GDM1 (cell line): ENCODE results near the gene ZNF148.
"Not testable (repeated sequence)": the region's sequence is repeated elsewhere in the genome, so short reads cannot be mapped to it uniquely, and the experiment has no call there.

Source experiments
- DNase-seq: peaks from one replicate; lab custom pipeline; 2025; lab: John Stamatoyannopoulos, UW

Gene ZNF148, protein sequence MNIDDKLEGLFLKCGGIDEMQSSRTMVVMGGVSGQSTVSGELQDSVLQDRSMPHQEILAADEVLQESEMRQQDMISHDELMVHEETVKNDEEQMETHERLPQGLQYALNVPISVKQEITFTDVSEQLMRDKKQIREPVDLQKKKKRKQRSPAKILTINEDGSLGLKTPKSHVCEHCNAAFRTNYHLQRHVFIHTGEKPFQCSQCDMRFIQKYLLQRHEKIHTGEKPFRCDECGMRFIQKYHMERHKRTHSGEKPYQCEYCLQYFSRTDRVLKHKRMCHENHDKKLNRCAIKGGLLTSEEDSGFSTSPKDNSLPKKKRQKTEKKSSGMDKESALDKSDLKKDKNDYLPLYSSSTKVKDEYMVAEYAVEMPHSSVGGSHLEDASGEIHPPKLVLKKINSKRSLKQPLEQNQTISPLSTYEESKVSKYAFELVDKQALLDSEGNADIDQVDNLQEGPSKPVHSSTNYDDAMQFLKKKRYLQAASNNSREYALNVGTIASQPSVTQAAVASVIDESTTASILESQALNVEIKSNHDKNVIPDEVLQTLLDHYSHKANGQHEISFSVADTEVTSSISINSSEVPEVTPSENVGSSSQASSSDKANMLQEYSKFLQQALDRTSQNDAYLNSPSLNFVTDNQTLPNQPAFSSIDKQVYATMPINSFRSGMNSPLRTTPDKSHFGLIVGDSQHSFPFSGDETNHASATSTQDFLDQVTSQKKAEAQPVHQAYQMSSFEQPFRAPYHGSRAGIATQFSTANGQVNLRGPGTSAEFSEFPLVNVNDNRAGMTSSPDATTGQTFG

DNA sequence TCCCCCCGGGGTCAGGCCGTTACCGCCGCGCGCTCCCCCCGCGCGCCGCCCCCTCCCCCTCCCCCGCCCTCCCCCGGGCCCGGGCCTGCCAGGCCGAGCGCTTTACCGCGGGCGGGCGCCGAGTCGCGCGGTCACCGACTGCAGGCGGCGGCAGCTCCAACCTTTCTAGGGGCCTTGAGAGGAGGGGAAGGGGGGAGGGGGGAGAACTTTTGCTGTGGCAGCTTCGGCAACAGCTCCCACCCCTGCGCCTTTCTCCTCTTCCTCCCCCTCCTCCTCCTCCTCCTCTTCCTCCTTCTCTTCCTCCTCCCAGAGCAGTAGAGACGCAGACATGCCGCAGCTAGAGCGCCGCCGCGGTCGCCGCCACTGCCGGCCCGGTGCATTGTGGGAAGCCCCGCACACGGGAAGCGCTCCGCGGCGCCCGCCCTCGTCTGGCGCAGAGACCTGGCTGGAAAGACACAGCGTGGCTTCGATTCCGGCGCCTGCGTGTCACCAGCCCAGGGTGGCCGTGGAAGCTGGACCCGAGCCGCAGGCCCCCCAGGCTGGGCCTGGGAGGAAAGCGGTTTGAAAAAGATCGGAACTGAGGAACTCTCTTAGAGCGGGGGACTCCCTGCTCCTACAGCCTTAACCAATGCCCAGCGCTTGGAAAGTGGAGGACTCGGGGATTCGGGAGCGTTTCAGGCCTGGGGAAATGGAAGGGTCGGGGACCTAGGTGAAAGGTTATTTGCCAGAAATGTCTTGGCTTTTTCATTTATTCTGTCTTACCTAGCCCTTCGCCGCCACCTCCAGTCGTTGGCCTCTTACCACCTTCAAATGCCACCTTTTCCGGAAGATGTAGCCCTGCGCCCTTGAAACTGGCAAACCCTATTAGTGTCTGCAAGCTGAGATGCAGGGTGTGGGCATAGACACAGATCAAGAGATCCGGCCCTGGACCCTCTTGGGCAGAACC, at the start of gene ZNF148:
Gene ZNF148, minus strand, starts transcription at position 330 of the 946 bp plus-strand sequence. CDS start 61,685 bp downstream, outside the sequence.
- DNase-seq, result peak; percentile 88

DNA sequence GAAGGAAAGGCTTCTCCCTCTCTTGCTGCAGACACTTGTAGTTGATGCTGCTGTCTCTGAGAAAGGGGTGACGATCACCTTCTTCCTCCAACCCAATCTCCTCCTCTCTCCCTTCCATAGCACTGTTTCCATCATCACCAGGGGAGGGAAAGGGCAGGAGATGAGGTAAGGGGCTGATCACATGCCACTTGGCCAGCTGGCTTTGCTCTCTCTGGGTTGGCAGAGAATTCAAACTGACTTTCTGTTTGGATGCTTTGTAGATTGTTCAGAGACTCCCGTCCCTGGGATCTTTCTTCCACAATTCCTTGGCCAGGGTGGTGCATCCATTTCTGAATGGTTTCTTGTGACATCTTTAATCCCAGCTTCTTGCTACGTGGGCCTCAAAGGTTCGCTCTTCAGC, 43.2 kb upstream of the ZNF148 start:
- no peak for DNase-seq

DNA sequence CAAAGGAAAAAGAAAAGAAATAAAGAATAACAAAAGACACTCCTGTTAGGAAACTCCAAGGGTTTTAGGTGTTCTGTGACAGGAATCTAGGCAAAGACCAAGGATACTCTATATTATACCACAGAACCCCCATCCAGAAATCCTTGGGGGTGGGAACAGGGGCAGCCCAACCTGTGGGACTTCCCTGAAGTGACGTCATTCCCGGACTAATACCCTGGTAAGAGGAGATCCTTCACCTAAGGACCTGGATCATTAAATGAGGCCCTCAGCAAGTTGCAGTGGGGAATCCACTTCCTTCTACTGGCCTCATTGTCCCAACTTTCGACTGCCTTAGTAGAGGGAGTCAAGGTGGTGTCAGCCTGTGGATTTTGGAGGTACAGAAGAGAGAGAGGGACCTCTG, 41.1 kb upstream of the ZNF148 start:
- no peak for DNase-seq

DNA sequence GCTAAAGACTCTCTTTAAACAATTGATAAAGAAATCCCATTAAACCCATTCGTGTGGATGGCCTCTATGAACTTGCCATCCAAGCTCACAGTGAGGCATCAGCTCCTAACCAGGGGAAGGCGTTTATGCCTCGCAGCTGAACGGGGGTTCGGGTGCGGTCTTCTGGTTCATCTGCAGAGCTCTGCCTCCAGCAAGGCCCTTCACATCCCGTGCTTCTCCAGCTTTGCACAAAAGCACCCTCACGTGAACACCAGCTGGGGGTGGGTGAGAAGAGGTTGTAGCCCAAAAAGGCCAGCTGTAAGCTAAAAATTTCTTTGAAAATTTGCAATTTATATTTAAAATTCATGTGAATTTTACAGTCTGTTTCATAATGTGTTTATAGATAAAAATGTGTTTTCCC, 39.5 kb upstream of the ZNF148 start:
- DNase-seq, result no peak

DNA sequence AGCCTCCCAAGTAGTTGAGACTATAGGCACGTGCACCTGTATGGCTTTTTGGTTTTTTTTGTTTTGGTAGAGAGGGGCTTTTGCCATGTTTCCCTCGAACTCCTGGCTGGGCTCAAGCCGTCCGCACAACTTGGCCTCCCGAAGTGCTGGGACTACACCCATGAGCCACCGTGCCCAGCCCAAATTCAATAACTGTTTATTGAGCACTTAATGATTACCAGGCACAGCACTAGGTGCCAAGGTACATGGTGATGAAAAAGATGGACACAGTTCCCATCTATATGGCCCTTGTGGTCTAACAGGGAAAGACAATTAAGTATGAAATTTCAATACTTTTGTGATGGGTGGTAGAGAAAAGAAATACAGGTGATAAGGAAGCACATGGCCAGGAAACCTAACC, 35.8 kb upstream of the ZNF148 start:
- no peak for DNase-seq

DNA sequence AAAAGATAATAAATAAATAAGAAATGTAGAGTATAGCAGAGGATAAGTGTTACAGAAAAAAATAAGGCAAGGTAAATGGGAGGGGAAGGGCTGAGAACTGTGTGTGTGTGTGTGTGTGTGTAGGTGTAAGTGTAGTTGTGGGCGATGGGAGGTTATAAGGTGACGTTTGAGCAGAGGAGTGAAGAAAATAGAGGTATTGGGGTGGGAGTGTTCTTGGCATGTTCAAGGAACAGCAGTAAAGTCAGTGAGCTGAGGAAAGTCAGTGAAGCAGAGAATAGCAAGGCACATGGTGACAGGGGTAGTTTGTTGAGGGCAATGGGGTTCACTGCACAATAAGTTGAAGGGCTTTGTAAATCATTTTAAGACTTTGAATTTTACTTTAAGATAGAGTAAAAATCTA, 30.9 kb upstream of the ZNF148 start:
- DNase-seq, result no peak

DNA sequence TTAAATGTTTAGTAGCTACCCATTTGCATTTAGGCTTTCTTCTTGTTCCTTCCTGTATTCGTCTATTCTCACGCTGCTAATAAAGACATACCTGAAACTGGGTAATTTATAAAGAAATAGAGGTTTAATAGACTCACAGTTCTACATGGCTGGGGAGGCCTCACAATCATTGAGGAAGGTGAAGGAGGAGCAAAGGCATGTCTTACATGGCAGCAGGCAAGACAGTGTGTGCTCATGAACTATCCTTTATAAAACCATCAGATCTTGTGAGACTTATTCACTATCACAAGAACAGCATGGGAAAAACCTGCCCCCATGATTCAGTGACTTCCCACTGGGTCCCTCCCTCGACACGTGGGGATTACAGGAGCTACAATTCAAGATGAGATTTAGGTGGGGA, 30.4 kb upstream of the ZNF148 start:
- not testable (repeated sequence) for DNase-seq

DNA sequence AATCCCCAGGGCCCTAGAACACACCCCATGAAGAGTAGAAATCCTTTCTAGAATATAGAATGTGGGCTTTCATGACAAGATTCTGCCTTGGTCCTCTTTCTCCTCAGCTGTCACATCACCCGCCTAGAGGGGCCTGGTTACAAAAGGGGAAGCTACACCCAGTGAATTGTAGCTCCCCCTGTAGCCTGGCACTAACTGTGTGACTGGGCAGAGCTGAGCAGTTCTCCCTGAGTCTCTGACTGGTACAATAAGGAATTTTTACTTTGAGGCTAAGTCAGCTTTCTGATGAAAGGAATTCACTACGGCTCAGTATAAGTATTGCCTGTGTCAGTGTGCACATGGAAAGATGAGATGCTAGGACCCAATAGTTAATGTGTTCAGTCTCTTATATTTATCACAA, 28.7 kb upstream of the ZNF148 start:
- DNase-seq, result no peak

DNA sequence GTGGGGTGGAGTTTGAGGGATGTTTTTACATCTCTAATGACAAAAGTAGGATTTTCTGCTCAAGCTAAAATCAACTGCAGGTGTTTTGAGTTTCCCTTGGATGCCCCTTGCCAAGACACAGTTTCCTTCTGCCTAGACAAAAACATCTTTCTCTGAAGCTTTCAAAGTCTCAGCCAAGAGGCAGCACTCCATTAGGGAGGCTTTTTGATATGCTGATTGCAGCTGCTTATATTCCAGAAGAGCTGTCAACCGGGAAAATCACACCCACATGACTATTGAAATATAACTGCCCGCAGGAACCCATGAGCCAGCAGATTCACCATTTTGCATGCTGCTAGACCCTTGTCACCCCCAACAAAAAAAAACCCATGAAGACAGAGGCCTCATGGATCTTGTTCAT, 27.5 kb upstream of the ZNF148 start:
- DNase-seq, result no peak

DNA sequence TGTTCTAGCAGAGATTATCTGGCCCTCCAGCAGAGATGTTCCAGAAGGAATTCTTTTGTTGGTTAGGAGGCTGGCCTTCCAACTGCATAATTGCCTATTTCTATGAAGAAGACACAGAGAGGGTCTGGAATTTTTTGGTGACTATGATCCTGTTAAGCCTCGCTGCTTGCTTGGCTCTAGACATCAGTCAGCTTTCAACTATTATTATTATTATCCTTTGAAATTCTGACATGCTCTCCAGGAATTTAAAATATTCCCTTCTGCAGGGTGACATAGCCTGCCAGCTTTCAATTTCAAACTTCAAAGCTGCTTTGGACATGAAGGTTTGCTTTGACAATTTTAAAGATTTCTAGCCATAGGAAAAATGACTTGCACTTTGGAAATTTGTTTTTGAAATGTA, 26.3 kb upstream of the ZNF148 start:
- no peak for DNase-seq

DNA sequence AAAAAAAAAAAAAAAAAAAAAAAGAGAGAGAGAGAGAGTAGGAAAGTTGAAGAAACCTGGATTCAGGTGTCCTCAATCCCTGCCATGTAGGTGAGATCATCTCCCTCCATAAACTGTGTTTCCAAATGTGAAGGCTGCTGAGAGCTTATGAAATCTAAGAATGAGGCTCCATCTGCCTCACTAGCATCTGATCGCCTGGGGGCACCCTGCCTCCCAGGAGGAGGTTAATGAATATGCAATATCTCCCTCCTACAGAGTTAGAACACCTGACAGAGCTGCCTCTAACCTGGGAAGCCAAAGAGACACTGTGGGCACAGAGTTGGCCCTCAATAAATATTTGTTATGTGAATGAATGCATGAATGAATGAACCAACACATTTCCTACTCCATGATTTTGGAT, 23.8 kb upstream of the ZNF148 start:
- DNase-seq, result no peak

DNA sequence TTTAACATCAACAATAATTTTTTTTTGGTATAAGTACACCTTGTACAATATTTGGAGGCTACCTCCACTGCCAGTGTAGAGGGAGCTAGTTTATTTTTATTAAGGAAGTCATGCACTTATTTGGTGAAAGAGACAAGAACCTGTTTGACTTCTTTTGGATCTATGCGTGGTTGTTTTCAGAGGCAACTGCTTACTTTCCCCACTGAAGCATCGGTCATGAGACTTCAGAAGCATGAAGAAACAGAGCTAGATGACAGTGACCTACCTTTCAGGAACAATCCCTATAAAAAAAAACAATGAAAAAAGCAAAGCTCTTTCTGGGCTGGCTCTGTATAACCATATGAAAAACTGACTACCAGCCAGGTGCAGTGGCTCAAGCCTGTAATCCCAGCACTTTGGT, 20.0 kb upstream of the ZNF148 start:
- DNase-seq, result no peak

DNA sequence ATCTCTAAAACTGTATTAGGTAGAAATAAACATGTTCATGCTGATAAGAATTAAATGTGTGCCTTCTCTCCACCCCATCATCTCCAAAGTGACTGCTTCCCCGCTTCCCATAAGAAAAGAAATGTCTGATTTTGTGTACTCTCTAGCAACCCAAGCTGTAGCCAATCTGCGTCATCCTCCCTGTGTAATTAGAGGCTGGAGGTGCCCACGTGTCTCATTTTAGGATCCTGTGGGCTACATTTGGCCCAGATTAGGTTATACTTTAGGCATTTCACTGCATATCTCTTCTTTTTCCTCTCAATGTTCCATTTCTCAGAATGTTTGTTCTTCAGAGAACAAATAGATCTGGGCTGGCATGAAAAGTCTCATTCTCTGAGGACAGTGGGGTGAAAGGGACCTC, 19.3 kb upstream of the ZNF148 start:
- DNase-seq, result no peak

DNA sequence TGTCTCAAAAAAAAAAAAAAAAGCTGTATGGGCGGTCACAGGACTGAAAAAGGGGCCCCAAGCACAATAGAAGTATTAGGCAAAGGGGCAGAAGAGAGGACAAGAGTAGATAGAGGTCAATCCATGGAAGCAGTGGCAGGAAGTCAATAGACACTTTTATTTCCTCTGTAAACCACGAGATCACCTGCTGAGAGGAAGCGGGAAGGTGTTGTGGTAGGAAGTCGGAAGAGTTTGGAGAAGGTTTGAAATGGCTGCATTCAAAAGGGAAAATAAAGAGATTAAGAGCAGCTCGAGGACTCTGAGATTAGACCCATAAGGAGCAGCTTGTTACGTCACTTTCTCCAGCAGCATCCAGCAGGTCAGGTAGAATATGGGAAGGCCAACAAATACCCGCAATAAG, 14.2 kb upstream of the ZNF148 start:
- DNase-seq, result no peak

DNA sequence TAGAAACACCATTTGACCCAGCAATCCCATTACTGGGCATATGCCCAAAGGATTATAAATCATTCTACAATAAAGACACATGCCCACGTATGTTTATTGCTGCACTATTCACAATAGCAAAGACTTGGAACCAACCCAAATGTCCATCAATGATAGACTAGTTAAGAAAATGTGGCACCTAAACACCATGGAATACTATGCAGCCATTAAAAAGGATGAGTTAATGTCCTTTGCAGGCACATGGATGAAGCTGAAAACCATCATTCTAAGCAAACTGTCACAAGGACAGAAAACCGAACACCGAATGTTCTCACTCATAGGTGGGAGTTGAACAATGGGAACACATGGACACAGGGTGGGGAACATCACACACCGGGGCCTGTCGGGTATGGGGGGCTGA, 13.2 kb upstream of the ZNF148 start:
- not testable (repeated sequence) for DNase-seq

DNA sequence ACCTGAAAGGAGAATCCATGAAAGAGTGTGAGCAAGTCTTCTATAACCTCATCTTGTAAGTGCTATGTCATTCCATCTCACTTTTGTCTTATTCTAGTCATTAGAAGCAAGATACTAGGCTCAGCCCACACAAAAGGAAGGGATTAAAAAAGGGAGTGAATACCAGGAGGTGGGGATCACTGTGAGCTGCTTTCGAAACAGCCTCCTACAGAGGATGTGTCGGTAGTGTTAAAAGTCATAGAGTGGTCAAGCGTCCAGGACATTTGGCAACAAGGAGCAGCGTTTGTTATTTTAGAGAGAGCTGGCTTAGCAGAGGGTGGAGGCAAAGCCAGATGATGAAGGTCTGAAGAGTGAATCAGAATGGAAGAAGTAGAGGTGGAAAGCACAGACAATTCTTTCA, 11.7 kb upstream of the ZNF148 start:
- no peak for DNase-seq

DNA sequence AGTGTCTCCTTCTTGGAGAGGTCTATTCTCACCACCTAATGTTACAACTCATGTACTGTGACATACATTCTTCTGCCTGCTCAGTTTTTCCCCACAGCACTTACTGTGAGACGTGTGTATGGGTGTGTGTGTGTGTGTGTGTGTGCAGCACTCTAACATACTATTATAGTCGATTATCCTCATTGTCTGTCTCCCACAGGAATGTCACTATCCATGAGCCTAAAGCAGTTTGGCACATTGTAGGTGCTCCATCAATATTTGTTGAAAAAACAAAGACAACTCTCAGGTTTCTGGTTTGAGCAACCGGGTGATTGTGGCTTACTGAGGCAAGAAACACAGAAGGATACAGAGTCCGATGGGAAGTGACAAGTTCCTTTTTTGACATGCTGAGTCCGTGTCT, 8.6 kb upstream of the ZNF148 start:
- DNase-seq, result no peak

DNA sequence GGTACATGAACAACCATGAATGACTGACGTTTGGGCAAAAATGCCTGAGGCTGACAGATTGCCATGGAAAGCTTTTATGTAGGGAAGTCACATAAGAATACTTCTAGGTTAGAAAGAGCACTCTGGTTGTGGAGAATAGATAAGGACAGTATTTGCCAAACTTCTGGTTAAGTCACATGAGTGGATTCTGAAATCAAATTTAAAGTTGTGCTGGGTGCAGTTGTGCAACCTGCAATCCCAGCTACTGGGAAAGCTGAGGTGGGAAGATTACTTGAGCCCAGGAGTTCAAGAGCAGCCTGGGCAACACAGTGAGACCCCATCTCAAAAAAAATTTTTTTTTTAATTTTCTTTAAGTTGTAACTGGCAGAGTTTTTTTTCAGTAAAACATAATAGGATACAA, 7.2 kb upstream of the ZNF148 start:
- no peak for DNase-seq

DNA sequence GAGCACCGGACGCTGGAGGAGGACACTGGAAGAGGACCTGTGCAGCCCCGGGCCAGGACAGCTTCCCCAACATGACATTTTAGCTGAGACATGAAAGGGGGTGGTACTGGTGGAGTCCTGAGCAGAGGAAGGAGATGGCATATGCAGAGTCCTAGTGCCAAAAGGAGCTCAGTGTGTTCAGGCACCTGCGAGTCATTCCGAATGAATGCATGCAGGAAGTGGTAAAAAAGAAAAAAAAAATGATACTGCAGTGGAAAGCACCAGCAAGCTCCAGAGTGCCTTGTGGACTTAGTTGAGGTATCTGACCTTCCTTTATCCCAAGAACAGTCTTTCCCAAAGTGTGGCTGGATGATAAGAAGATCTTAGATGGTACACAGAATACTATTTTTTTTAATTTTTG, 6.6 kb upstream of the ZNF148 start:
- DNase-seq, result no peak

DNA sequence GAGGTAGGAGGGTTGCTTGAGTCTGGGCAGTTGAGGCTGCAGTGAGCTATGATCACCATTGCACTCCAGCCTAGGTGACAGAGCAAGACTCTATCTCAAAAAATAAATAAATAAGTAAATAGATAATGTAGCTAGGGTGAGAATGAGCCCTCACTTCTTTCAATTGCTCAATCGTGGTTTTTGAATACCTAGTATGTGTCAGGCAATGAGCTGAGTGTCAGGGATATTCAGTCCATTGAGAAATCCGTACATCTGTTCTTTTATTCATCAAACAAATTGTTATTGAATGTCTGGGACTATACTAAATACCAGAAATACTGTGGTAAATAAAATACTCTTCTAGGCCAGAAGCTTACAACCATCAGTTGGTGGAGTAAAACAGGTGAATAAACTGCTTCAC, 6.2 kb upstream of the ZNF148 start:
- no peak for DNase-seq

DNA sequence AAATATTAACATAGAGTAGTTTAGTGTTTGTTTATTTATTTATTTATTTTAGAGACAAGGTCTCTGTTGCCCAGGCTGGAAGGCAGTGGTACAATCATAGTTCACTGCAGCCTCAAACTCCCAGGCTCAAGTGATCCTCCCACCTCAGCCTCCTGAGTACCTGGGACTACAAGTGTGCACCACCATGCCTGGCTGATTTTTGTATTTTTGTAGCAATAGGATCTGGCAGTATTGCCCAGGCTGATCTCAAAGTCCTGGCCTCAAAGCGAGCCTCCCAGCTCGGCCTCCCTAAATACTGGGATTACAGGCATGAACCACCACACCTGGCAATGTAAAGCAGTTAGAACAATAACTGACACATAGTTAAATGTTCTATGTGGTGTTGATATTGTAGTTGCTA, 4.4 kb upstream of the ZNF148 start:
- DNase-seq, result no peak

DNA sequence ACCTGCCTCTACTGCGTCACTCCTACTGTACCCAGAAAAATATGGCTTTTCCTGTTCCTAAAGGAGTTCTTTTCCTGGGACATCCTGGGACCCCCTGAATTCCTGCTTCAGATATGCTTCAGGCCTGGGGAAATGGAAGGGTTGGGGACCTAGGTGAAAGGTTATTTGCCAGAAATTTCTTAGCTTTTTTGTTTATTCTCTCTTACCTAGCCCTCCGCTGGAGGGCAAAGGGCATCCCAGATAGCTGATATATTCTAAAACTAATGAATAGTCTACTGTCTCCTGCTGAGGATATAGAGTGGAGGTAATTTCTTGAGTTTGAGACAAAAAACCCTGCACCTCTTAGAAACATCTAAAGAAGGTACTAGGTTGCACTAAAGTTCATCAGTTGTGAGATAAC, 3.6 kb upstream of the ZNF148 start:
- DNase-seq, result no peak
